Stimulated activated memory B cell treated with anti-CD40 and anti-IgM and Interleukin-4, amounts not matched to agents 10 μg/mL and 1 μg/mL and 100 μg/mL, for 72 hours (primary cell): ENCODE results near the gene TAP2.
"Not testable (repeated sequence)": the region's sequence is repeated elsewhere in the genome, so short reads cannot be mapped to it uniquely, and the experiment has no call there.

ENCODE experiments used
- ATAC-seq: fragments of 150-1000 bp; cut with Tn5 transposase; 2 replicates; pipeline ENCODE4 v1.10.0; 2021
- H3K27ac Mint-ChIP-seq: one replicate; pipeline ENCODE4 v1.8.0; 2022; ENCODE audit warnings: mild to moderate bottlenecking, mixed read lengths
- H3K27me3 Mint-ChIP-seq: one replicate; pipeline ENCODE4 v1.8.0; 2022; ENCODE audit warnings: mixed read lengths
- H3K36me3 Mint-ChIP-seq: one replicate; pipeline ENCODE4 v1.8.0; 2022; ENCODE audit warnings: mixed read lengths
- H3K4me1 Mint-ChIP-seq: one replicate; pipeline ENCODE4 v1.8.0; 2022; ENCODE audit warnings: mixed read lengths
- H3K4me3 Mint-ChIP-seq: one replicate; pipeline ENCODE4 v1.8.0; 2022; ENCODE audit warnings: mild to moderate bottlenecking, moderate library complexity, mixed read lengths
- H3K9me3 Mint-ChIP-seq: one replicate; pipeline ENCODE4 v1.8.0; 2022; ENCODE audit warnings: mixed read lengths

TAP2 gene

DNA sequence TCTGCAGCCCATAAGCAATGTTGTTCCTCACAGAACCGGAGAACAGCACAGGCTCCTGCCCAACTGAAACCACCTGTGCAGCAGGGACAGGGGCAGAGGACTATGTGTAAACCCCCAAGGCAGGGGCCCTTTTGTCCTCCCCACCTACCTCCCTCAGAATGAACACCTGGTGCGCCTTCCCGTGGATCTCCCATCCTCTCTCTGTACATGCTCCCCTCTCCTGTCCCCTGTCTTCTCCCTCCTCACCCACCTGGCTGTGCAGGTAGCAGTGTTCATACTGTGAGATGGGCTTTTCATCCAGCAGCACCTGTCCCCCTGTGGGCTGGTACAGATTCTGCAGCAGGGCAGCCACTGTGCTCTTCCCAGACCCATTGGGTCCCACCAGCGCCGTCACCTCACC lies 8.5 kb downstream of the TAP2 start:
- ATAC-seq = no peak
- Mint-ChIP-seq H3K27me3 (no peaks in the 10 kb centered on the region), H3K36me3 (peaks cover 75% of the 10 kb centered on the region), H3K4me3 (no peak overlapping the region), H3K9me3 (no peaks in the 10 kb centered on the region), H3K4me1 (peaks cover 46% of the 10 kb centered on the region), H3K27ac (peak overlapping the region; percentile 60)

GRCh38 chr6:32829495-32829894 lies 9.0 kb downstream of the TAP2 start:
- Mint-ChIP-seq H3K4me1 (peaks cover 41% of the 10 kb centered on the region), H3K36me3 (peaks cover 70% of the 10 kb centered on the region), H3K9me3 (no peaks in the 10 kb centered on the region), H3K4me3 (no peak overlapping the region), H3K27me3 (no peaks in the 10 kb centered on the region), H3K27ac (no peak overlapping the region)
- ATAC-seq = no peak

- H3K4me3 Mint-ChIP-seq = no peak overlapping the region
- peaks cover 45% of the 10 kb centered on the region for H3K36me3 Mint-ChIP-seq
- no peak for ATAC-seq
- peaks cover 20% of the 10 kb centered on the region for H3K4me1 Mint-ChIP-seq
- no peaks in the 10 kb centered on the region for H3K9me3 Mint-ChIP-seq
- H3K27me3 Mint-ChIP-seq = no peaks in the 10 kb centered on the region
- H3K27ac Mint-ChIP-seq = no peak overlapping the region
Measured at GRCh38 chr6:32827025-32827424, 11.5 kb downstream of the TAP2 start.

DNA sequence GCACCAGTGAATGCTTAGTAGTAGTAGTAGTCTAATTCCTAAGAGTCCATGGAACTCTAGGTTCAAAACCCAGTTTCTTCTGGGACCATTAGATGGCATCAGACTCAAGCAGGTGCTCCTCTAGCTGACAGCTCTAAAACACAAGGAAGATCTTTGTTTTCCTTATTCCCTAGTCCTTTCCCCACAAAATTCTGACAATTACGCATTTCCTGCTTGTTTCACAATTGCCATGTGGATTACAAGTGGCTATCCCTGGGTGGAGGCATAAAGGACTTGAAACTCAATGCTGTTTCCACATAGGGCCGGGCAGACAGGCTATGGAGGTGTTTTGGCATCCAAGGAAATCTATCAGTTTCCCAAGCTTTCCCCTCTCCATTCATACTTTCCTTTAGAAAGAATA lies 12.6 kb downstream of the TAP2 start:
- no peaks in the 10 kb centered on the region for H3K27me3 Mint-ChIP-seq
- no peak for ATAC-seq
- H3K4me3 Mint-ChIP-seq = no peak overlapping the region
- peaks cover 34% of the 10 kb centered on the region for H3K36me3 Mint-ChIP-seq
- peaks cover 29% of the 10 kb centered on the region for H3K4me1 Mint-ChIP-seq
- H3K27ac Mint-ChIP-seq = no peak overlapping the region
- no peaks in the 10 kb centered on the region for H3K9me3 Mint-ChIP-seq

GRCh38 chr6:32819729-32820128 lies 18.8 kb downstream of the TAP2 start:
- Mint-ChIP-seq H3K27ac (peak overlapping the region; percentile 71), H3K9me3 (no peaks in the 10 kb centered on the region), H3K4me1 (peaks cover 70% of the 10 kb centered on the region), H3K27me3 (no peaks in the 10 kb centered on the region), H3K36me3 (peaks cover 31% of the 10 kb centered on the region), H3K4me3 (no peak overlapping the region)
- no peak for ATAC-seq

DNA sequence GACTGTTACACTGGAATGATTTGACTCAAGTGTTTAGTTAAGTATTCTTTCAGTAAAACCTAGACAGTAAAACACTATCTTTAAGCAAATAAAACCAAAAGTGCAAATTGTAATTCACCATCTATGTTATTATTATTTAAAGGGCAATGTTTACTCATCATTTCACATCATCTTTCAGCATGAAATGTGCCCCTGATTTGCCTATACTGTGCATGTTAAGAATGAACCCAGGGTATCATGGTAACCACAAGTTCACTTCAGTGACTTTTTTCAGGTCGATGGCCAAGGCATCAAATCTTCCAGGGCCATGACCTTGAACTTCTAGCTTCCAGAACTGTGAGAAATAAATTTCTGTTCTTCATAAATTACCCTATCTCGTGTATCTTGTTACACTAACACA lies 19.7 kb downstream of the TAP2 start:
- H3K27me3 Mint-ChIP-seq = no peaks in the 10 kb centered on the region
- no peaks in the 10 kb centered on the region for H3K9me3 Mint-ChIP-seq
- H3K36me3 Mint-ChIP-seq = peaks cover 39% of the 10 kb centered on the region
- no peak overlapping the region for H3K4me3 Mint-ChIP-seq
- no peak for ATAC-seq
- H3K27ac Mint-ChIP-seq = peak overlapping the region; percentile 71
- peaks cover 78% of the 10 kb centered on the region for H3K4me1 Mint-ChIP-seq

- Mint-ChIP-seq H3K4me1 (peaks cover 96% of the 10 kb centered on the region), H3K4me3 (peak within 1 kb of the TSS; percentile 98), H3K27me3 (no peaks in the 10 kb centered on the region), H3K27ac (peak within 1 kb of the TSS; percentile 98), H3K9me3 (no peaks in the 10 kb centered on the region), H3K36me3 (peaks cover 58% of the 10 kb centered on the region)
- ATAC-seq = peak; percentile 86
Measured at GRCh38 chr6:32816746-32817204, 21.8 kb downstream of the TAP2 start, which contains the start of gene HLA-DOB. TSS of gene HLA-DOB (minus strand) at chr6:32817002. CDS start at chr6:32816951, 51 bp downstream.

GRCh38 chr6:32815996-32816395 lies 22.5 kb downstream of the TAP2 start:
- Mint-ChIP-seq H3K4me3 (peak overlapping the region; percentile 98), H3K27me3 (no peaks in the 10 kb centered on the region), H3K4me1 (peaks cover 94% of the 10 kb centered on the region), H3K9me3 (no peaks in the 10 kb centered on the region), H3K36me3 (peaks cover 64% of the 10 kb centered on the region), H3K27ac (peak overlapping the region; percentile 98)
- peak; percentile 86 for ATAC-seq

DNA sequence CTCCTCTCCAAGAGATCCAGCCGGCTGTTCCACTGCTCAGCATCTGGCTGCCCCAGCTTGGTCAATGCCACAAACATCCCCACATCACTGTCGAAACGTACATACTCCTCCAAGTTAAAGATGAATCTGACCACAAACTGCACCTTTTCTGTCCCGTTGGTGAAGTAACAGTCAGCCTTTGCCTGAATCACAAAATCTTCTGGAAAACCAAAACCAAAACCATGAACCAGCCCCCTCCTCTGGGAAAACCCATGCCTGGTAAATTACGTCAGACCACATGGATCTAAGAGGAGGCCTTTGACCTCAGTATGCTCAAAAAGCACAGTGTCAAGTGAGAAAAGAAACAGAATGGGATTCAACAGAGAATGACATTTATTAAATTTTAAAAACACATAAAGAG lies 23.4 kb downstream of the TAP2 start:
- Mint-ChIP-seq H3K4me3 (peak overlapping the region; percentile 98), H3K27ac (peak overlapping the region; percentile 98), H3K27me3 (no peaks in the 10 kb centered on the region), H3K9me3 (no peaks in the 10 kb centered on the region), H3K4me1 (peaks cover 92% of the 10 kb centered on the region), H3K36me3 (peaks cover 69% of the 10 kb centered on the region)
- no peak for ATAC-seq

DNA sequence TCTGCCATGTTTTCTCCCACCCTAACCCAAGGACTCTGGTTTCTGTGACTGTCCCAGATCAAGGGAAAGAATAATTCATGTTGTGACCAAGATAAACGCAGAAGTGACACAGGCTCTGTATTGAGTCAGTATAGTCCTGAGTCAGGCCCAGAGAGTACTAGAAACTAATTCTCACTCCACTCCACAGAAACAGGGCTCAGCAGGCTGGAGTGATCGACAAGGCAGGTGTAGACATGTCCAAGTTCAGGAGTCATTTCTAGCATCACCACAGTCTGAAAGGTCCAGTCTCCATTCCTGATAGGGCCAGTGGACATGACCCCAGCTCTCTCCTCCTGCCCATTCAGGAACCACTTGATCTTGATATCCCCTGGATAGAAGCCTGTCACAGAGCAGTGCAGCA lies 24.4 kb downstream of the TAP2 start:
- H3K4me3 Mint-ChIP-seq = peak overlapping the region; percentile 98
- H3K36me3 Mint-ChIP-seq = peaks cover 62% of the 10 kb centered on the region
- no peaks in the 10 kb centered on the region for H3K27me3 Mint-ChIP-seq
- no peaks in the 10 kb centered on the region for H3K9me3 Mint-ChIP-seq
- ATAC-seq = no peak
- peaks cover 85% of the 10 kb centered on the region for H3K4me1 Mint-ChIP-seq
- H3K27ac Mint-ChIP-seq = peak overlapping the region; percentile 98

- H3K36me3 Mint-ChIP-seq = peaks cover 59% of the 10 kb centered on the region
- H3K4me1 Mint-ChIP-seq = peaks cover 50% of the 10 kb centered on the region
Measured at GRCh38 chr6:32809171-32809570, 29.4 kb downstream of the TAP2 start.

GRCh38 chr6:32807020-32807580 lies 31.4 kb downstream of the TAP2 start:
- H3K4me3 Mint-ChIP-seq = no peak overlapping the region
- peaks cover 29% of the 10 kb centered on the region for H3K4me1 Mint-ChIP-seq
- no peaks in the 10 kb centered on the region for H3K27me3 Mint-ChIP-seq
- no peak for ATAC-seq
- H3K9me3 Mint-ChIP-seq = peaks cover 3% of the 10 kb centered on the region
- H3K27ac Mint-ChIP-seq = no peak overlapping the region
- peaks cover 39% of the 10 kb centered on the region for H3K36me3 Mint-ChIP-seq

More at GRCh38 chr6:32809171-32809570, 29.4 kb downstream of the TAP2 start:
- no peak for ATAC-seq
- no peak overlapping the region for H3K27ac Mint-ChIP-seq
- H3K4me3 Mint-ChIP-seq = no peak overlapping the region
- no peaks in the 10 kb centered on the region for H3K27me3 Mint-ChIP-seq
- peaks cover 3% of the 10 kb centered on the region for H3K9me3 Mint-ChIP-seq

- peaks cover 18% of the 10 kb centered on the region for H3K4me1 Mint-ChIP-seq
- H3K27ac Mint-ChIP-seq, H3K27me3 Mint-ChIP-seq, H3K9me3 Mint-ChIP-seq, ATAC-seq, H3K4me3 Mint-ChIP-seq: not testable (repeated sequence)
- peaks cover 25% of the 10 kb centered on the region for H3K36me3 Mint-ChIP-seq
Measured at GRCh38 chr6:32805404-32805803, 33.1 kb downstream of the TAP2 start.

- Mint-ChIP-seq H3K4me3 (no peak overlapping the region), H3K27me3 (no peaks in the 10 kb centered on the region), H3K9me3 (peaks cover 14% of the 10 kb centered on the region), H3K36me3 (peaks cover 25% of the 10 kb centered on the region), H3K27ac (no peak overlapping the region), H3K4me1 (peaks cover 12% of the 10 kb centered on the region)
- no peak for ATAC-seq
Measured at GRCh38 chr6:32803416-32803815, 35.1 kb downstream of the TAP2 start.

DNA sequence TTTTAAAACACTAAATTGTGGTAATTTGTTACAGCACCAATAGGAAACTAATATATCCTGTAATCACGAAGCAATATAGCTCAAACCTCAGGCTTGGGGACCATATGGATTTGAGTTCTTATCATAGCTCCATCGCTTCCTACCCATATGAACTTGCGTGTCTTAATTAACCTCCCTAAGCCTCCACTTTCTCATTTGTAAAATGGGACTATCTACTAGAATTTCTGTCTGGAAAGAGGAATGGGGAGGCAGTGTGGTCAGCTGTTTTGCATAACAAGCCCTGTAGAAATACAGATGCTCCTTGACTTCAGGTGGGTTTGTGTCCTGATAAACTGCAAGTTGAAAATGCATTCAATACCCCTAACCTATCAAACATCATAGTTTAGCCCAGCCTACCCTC lies 38.8 kb downstream of the TAP2 start:
- H3K36me3 Mint-ChIP-seq = peaks cover 11% of the 10 kb centered on the region
- no peak overlapping the region for H3K27ac Mint-ChIP-seq
- H3K27me3 Mint-ChIP-seq = no peaks in the 10 kb centered on the region
- H3K4me1 Mint-ChIP-seq = peaks cover 21% of the 10 kb centered on the region
- no peak for ATAC-seq
- H3K9me3 Mint-ChIP-seq = peaks cover 13% of the 10 kb centered on the region
- H3K4me3 Mint-ChIP-seq = no peak overlapping the region

GRCh38 chr6:32799168-32799567 lies 39.4 kb downstream of the TAP2 start:
- peaks cover 27% of the 10 kb centered on the region for H3K4me1 Mint-ChIP-seq
- H3K27ac Mint-ChIP-seq = no peak overlapping the region
- no peaks in the 10 kb centered on the region for H3K27me3 Mint-ChIP-seq
- H3K36me3 Mint-ChIP-seq = peaks cover 11% of the 10 kb centered on the region
- H3K4me3 Mint-ChIP-seq = no peak overlapping the region
- H3K9me3 Mint-ChIP-seq = peaks cover 13% of the 10 kb centered on the region
- no peak for ATAC-seq
